K562 (cell line): Measurements from ENCODE around the gene BCL2L15. TPM values are rescaled to one million over a fixed set of nuclear protein-coding genes. Genes with fewer than 3 reads are reported as not detected.

ENCODE experiments used
- BMI1 ChIP-seq: fragments of 150-350 bp; IDR thresholded peaks from 2 replicates; pipeline ENCODE4 v1.6.1; 2014; ENCODE audit warnings: low read length
- CBFB ChIP-seq: sonication (generic); formaldehyde crosslinking; IDR thresholded peaks from 2 replicates; pipeline ENCODE4 v1.4.0; 2020; ENCODE audit warnings: mild to moderate bottlenecking, missing genetic modification reagents
- GABPB2 ChIP-seq: fragments of 250-450 bp; sonication (Bioruptor Pico); conservative IDR thresholded peaks from 2 replicates; pipeline ENCODE4 v1.5.1; 2021; ENCODE audit warnings: mild to moderate bottlenecking
- HNRNPH1 ChIP-seq: fragments of 200-400 bp; formaldehyde crosslinking; optimal IDR thresholded peaks from 2 replicates; pipeline ENCODE3; 2017; ENCODE audit warnings: low read depth, mild to moderate bottlenecking, low read length, moderate library complexity
- ILK ChIP-seq: fragments of 450-650 bp; IDR thresholded peaks from 2 replicates; pipeline ENCODE4 v1.6.1; 2016; ENCODE audit warnings: missing genetic modification characterization, low read depth, mild to moderate bottlenecking, missing compliant biosample characterization, moderate library complexity, borderline replicate concordance
- MAFG ChIP-seq: fragments of 450-650 bp; conservative IDR thresholded peaks from 2 replicates; pipeline ENCODE4 v1.6.1; 2016; ENCODE audit warnings: missing genetic modification characterization, missing compliant biosample characterization
- MECOM ChIP-seq: fragments of 250-450 bp; sonication (Bioruptor Pico); IDR thresholded peaks from 2 replicates; pipeline ENCODE4 v1.8.0; 2022; ENCODE audit warnings: inconsistent platforms
- SMARCB1 ChIP-seq: IDR thresholded peaks from 2 replicates; pipeline ENCODE4 v1.6.1; 2011; ENCODE audit warnings: improper control_type of control experiment, low read depth; ENCODE audit not compliant: insufficient read length
- TCF3 ChIP-seq: sonication (generic); formaldehyde crosslinking; IDR thresholded peaks from 2 replicates; pipeline ENCODE4 v1.4.0; 2020; ENCODE audit warnings: mild to moderate bottlenecking, missing genetic modification reagents
- ZBTB26 ChIP-seq: fragments of 450-650 bp; formaldehyde crosslinking; IDR thresholded peaks from 2 replicates; pipeline ENCODE4 v1.4.0; 2022; ENCODE audit warnings: missing genetic modification characterization
- ZNF316 ChIP-seq: fragments of 450-650 bp; IDR thresholded peaks from 2 replicates; pipeline ENCODE4 v1.6.1; 2016
- polyA plus RNA-seq, 8 experiments: library from polyadenylated mRNA; depleted of rRNA in 4 of 8; stranded (reverse) in 5 of 8; unstranded in 3 of 8; fragments of >200 nt; fragmentation: Nextera tagmentation in 2 of 8; fragmentation: Illumina TruSeq in 1 of 8; extraction: Ambion mirVana in 2 of 8; extraction: Trizol in 1 of 8; gene quantifications; 2 replicates each; pipeline versions ENCODE4 v1.2.1 to v1.2.3, GENCODE V29; 2011 to 2014; ENCODE audit warnings: inconsistent platforms in 1 of 8, missing spikeins in 1 of 8
- total RNA-seq, 7 experiments: library from RNA; depleted of rRNA in 6 of 7; stranded (reverse); fragments of >200 nt in 6 of 7; fragmentation: Illumina TruSeq in 2 of 7; extraction: Trizol in 2 of 7; gene quantifications; 2 replicates each; pipeline versions ENCODE4 v1.2.1 to v1.2.3, GENCODE V29; 2011 to 2021; ENCODE audit warnings: low replicate concordance in 1 of 7

BCL2L15 gene
- total and polyA plus RNA-seq, 9 of the 15 experiments (the other 6 are each of a cell fraction or from before 2014, with no cell fraction given): 0.06 to 0.42 (median 0.28) TPM; not detected in 1

- TF ChIP-seq SMARCB1: peak; percentile 80
- no peak for TF ChIP-seq HNRNPH1
- no peak for TF ChIP-seq BMI1
- peak; percentile 41; the same call in 1 of the 2 replicates for TF ChIP-seq TCF3
- TF ChIP-seq GABPB2 (CRISPR knock-in tag): no peak
- TF ChIP-seq MECOM (CRISPR knock-in tag): no peak
- TF ChIP-seq MAFG (tag): no peak
- no peak for TF ChIP-seq ILK (tag)
- TF ChIP-seq ZBTB26 (CRISPR knock-in tag): no peak
- no peak for TF ChIP-seq CBFB
- no peak for TF ChIP-seq ZNF316
These were observed 44.1 kb upstream of the BCL2L15 start (continued) for GRCh38 chr1:113931451-113931851.
